Peyer's patch (tissue), 4 donors: ENCODE results near the gene MYO5C.

Source experiments
- CTCF ChIP-seq, 6 experiments: fragments of 450-650 bp in 4 of 6; fragments of 200-600 bp in 2 of 6; sonication (generic) in 1 of 6; IDR thresholded peaks; one replicate each; pipeline ENCODE4 v1.5.1; 2017 to 2019; ENCODE audit warnings: antibody characterized with exemption in 6 of 6, mild to moderate bottlenecking in 3 of 6, moderate library complexity in 1 of 6
- POLR2A ChIP-seq, 2 donors: fragments of 450-650 bp; IDR thresholded peaks; one replicate each; pipeline ENCODE4 v1.5.1; 2017; ENCODE audit warnings: antibody characterized with exemption in 2 of 2, mild to moderate bottlenecking in 2 of 2, moderate library complexity in 2 of 2

GRCh38 chr15:52284164-52284563, 11.4 kb downstream of the MYO5C start:
- no peak for TF ChIP-seq CTCF (IDR thresholded peaks at IDR 0.05)
- TF ChIP-seq POLR2A (IDR thresholded peaks at IDR 0.05), result no peak
